Stimulated activated CD8-positive, alpha-beta memory T cell treated with anti-CD3 and anti-CD28 coated beads, Interleukin-2, amount 100 ng/mL, for 48 hours (primary cell): ENCODE results near the gene PRR5L.

Experiments
- DNase-seq, 2 donors: peaks; one replicate each; pipeline ENCODE4 v3.0.0-alpha.2; 2020; ENCODE audit warnings: low read depth in 2 of 2

The PRR5L gene

GRCh38 chr11:36358436-36358835 is 62.3 kb downstream of the PRR5L start:
- no peak for DNase-seq

GRCh38 chr11:36360318-36360717 is 64.2 kb downstream of the PRR5L start:
- DNase-seq: no peak

GRCh38 chr11:36360826-36361415 is 64.8 kb downstream of the PRR5L start:
- no peak for DNase-seq

- DNase-seq: no peak
These were observed 65.4 kb downstream of the PRR5L start for GRCh38 chr11:36361472-36361871.

- DNase-seq: no peak
These were observed 65.9 kb downstream of the PRR5L start for GRCh38 chr11:36361901-36362391.

- no peak for DNase-seq
These were observed 66.8 kb downstream of the PRR5L start for GRCh38 chr11:36362902-36363301.

- no peak for DNase-seq
These were observed 67.5 kb downstream of the PRR5L start for GRCh38 chr11:36363361-36364268.

GRCh38 chr11:36364551-36365325 is 68.7 kb downstream of the PRR5L start:
- no peak for DNase-seq

- DNase-seq: no peak
These were observed 69.8 kb downstream of the PRR5L start for GRCh38 chr11:36365907-36366306.

GRCh38 chr11:36367806-36368680 is 72.0 kb downstream of the PRR5L start:
- DNase-seq: no peak

- no peak for DNase-seq
These were observed 75.1 kb downstream of the PRR5L start for GRCh38 chr11:36371181-36371580.

GRCh38 chr11:36371590-36371989 is 75.5 kb downstream of the PRR5L start:
- no peak for DNase-seq

- DNase-seq: no peak
These were observed 76.1 kb downstream of the PRR5L start for GRCh38 chr11:36372101-36372771.

GRCh38 chr11:36373016-36374010 is 77.2 kb downstream of the PRR5L start:
- no peak for DNase-seq

GRCh38 chr11:36374726-36375125 is 78.6 kb downstream of the PRR5L start:
- no peak for DNase-seq

GRCh38 chr11:36375353-36376008 is 79.4 kb downstream of the PRR5L start:
- DNase-seq: no peak

- DNase-seq: no peak
These were observed 80.2 kb downstream of the PRR5L start for GRCh38 chr11:36376009-36376887.
